ENCODE data around the gene KLHL21. TPM values are rescaled to one million over a fixed set of nuclear protein-coding genes. Genes with fewer than 3 reads are reported as not detected.

Gene KLHL21
- total RNA-seq, 5 donors from 2014 or later (not counting 1 experiment from before 2014, with no cell fraction given), result 21.9 to 72.3 (median 61.6) TPM

DNA sequence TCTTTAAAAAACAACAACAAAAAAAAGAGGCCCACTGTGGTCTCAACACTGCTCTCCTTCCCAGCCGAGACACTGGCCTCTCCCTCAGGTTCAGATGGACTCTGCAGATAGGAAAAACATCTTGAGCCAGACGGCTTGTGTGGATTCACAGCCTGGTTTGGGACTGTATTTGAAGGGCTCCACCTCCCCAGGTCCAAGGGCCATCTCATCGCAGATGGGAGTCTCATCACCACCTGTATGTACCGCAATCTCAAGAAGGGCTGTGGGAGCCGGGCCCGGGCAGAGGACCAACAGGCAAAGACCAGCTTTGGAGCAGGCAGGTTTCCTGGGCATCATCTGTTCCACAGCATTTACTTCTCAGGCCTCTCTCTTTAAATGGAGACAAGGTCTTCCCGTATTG, 12.6 kb downstream of the KLHL21 start:
- peaks cover 20 to 64% of the 10 kb centered on the region in 2 donors for H3K36me3 ChIP-seq (ENCODE audit: control insufficient read depth in 2 of 2, extremely low read depth in 1 of 2, insufficient read depth in 1 of 2, low read length in 1 of 2)
- DNase-seq (no peak), ATAC-seq (replicated peaks in 1 of 4) (no peak)
- no peak overlapping the region for H3K4me3 Mint-ChIP-seq
- peaks cover 0 to 50% of the 10 kb centered on the region in 2 experiments for H3K4me1 ChIP-seq (ENCODE audit: control insufficient read depth in 1 of 2, extremely low read depth in 1 of 2, insufficient read depth in 2 of 2, low read length in 2 of 2)
- H3K9me3 ChIP-seq, result no peaks in the 10 kb centered on the region
- H3K27me3 ChIP-seq (replicated peaks in 1 of 2; ENCODE audit: control insufficient read depth in 2 of 2, extremely low read depth in 1 of 2, insufficient read depth in 2 of 2, low read length in 1 of 2), result no peaks in the 10 kb centered on the region
- ChIA-PET CTCF (interaction anchor here in 1 of 2 donors (1.5 kb wide), 1 partner anchor 14 kb away, joined by 3 read pairs; no protein-coding TSS in a partner anchor), POLR2A (no interaction called here)
- H3K27ac ChIP-seq (ENCODE audit: low read length), result no peak overlapping the region
- H3K27ac Mint-ChIP-seq, result peak overlapping the region in 1 of 2 donors; percentile 52
- peaks cover 13% of the 10 kb centered on the region for H3K36me3 Mint-ChIP-seq
- no peaks in the 10 kb centered on the region for H3K27me3 Mint-ChIP-seq
- H3K4me3 ChIP-seq (ENCODE audit: control insufficient read depth in 1 of 2, extremely low read depth in 1 of 2, low read length in 1 of 2), result no peak overlapping the region
- WGBS (ENCODE audit: insufficient coverage), result 97% methylated on average over 7 of the region's 7 CpGs
- peaks cover 22 to 41% (median 39%) of the 10 kb centered on the region in 3 donors for H3K4me1 Mint-ChIP-seq
- no peaks in the 10 kb centered on the region for H3K9me3 Mint-ChIP-seq

DNA sequence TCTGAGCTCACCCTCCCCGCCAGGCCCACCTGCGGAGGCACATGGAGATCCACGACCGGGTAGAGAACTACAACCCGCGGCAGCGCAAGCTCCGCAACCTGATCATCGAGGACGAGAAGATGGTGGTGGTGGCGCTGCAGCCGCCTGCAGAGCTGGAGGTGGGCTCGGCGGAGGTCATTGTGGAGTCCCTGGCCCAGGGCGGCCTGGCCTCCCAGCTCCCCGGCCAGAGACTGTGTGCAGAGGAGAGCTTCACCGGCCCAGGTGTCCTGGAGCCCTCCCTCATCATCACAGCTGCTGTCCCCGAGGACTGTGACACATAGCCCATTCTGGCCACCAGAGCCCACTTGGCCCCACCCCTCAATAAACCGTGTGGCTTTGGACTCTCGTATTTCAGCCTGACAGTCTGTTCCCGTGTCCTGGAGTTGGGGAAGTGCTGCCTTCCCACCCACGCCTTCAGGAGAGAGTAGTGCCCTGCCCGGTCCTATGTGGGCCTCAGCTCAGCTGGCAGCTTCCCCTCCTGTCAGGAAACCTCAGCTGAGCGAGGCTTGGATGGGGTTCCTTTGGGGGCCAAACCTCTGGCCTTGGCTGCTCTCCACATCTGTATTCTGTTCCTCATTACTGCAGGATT, 13.7 kb downstream of the KLHL21 start:
- CTCF ChIA-PET, result interaction anchor here in 1 of 2 donors (0.6 to 1.5 kb wide), 2 partner anchors 15 to 38 kb away, joined by 3 read pairs; no protein-coding TSS in a partner anchor
- peaks cover 30 to 43% (median 42%) of the 10 kb centered on the region in 3 donors for H3K4me1 Mint-ChIP-seq
- H3K27me3 ChIP-seq (replicated peaks in 1 of 2; ENCODE audit: control insufficient read depth in 2 of 2, extremely low read depth in 1 of 2, insufficient read depth in 2 of 2, low read length in 1 of 2), result no peaks in the 10 kb centered on the region
- H3K36me3 Mint-ChIP-seq, result peaks cover 7% of the 10 kb centered on the region
- no peak overlapping the region for H3K4me3 ChIP-seq (ENCODE audit: control insufficient read depth in 1 of 2, extremely low read depth in 1 of 2, low read length in 1 of 2)
- POLR2A ChIA-PET, result no interaction called here
- DNase-seq, result no peak
- 92% methylated on average over 16 of the region's 24 CpGs for WGBS (ENCODE audit: insufficient coverage)
- H3K27me3 Mint-ChIP-seq, result no peaks in the 10 kb centered on the region
- H3K27ac ChIP-seq (ENCODE audit: low read length), result no peak overlapping the region
- H3K4me3 Mint-ChIP-seq, result no peak overlapping the region
- H3K9me3 Mint-ChIP-seq, result no peaks in the 10 kb centered on the region
- H3K36me3 ChIP-seq (ENCODE audit: control insufficient read depth in 2 of 2, extremely low read depth in 1 of 2, insufficient read depth in 1 of 2, low read length in 1 of 2), result peaks cover 20 to 54% of the 10 kb centered on the region in 2 donors
- no peak overlapping the region for H3K27ac Mint-ChIP-seq
- peaks cover 0 to 60% of the 10 kb centered on the region in 2 experiments for H3K4me1 ChIP-seq (ENCODE audit: control insufficient read depth in 1 of 2, extremely low read depth in 1 of 2, insufficient read depth in 2 of 2, low read length in 2 of 2)
- ATAC-seq (replicated peaks in 1 of 4), result no peak
- H3K9me3 ChIP-seq, result no peaks in the 10 kb centered on the region

DNA sequence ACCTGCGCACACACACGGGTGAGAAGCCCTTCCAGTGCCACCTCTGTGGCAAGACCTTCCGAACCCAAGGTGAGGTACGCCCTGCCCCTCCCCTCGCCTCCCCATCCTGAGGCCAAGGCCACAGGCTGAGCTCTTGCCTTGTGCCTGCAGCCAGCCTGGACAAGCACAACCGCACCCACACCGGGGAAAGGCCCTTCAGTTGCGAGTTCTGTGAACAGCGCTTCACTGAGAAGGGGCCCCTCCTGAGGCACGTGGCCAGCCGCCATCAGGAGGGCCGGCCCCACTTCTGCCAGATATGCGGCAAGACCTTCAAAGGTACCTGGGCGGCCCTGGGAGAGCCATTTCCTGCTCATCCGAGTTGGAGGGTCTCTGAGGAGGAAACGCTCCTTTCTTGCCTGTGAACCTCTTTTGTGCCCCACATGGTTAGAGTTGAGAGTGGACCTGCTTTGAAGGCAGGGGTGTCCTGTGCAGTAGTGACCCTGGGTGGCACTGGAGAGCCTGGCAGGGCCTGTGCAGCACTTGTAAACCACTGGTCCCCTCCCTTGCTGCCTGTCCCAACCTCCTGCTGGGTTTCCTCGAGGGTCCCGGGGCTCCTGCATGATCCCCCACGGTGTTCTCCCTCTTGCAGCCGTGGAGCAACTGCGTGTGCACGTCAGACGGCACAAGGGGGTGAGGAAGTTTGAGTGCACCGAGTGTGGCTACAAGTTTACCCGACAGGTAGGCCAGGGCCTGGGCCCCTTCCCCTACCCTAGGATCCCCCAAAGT, 14.4 kb downstream of the KLHL21 start:
- no peaks in the 10 kb centered on the region for H3K27me3 ChIP-seq (replicated peaks in 1 of 2; ENCODE audit: control insufficient read depth in 2 of 2, extremely low read depth in 1 of 2, insufficient read depth in 2 of 2, low read length in 1 of 2)
- 93% methylated on average over 18 of the region's 25 CpGs for WGBS (ENCODE audit: insufficient coverage)
- H3K4me3 Mint-ChIP-seq, result no peak overlapping the region
- H3K4me1 ChIP-seq (ENCODE audit: control insufficient read depth in 1 of 2, extremely low read depth in 1 of 2, insufficient read depth in 2 of 2, low read length in 2 of 2), result peaks cover 0 to 56% of the 10 kb centered on the region in 2 experiments
- peaks cover 5% of the 10 kb centered on the region for H3K36me3 Mint-ChIP-seq
- peak overlapping the region in 1 of 2 donors; percentile 39 for H3K27ac Mint-ChIP-seq
- H3K4me3 ChIP-seq (ENCODE audit: control insufficient read depth in 1 of 2, extremely low read depth in 1 of 2, low read length in 1 of 2), result no peak overlapping the region
- H3K27ac ChIP-seq (ENCODE audit: low read length), result no peak overlapping the region
- ChIA-PET POLR2A (no interaction called here), CTCF (interaction anchor here in 1 of 2 donors (1.5 kb wide), 1 partner anchor 16 kb away, joined by 3 read pairs; no protein-coding TSS in a partner anchor)
- no peak for ATAC-seq (replicated peaks in 1 of 4)
- peaks cover 30 to 40% (median 40%) of the 10 kb centered on the region in 3 donors for H3K4me1 Mint-ChIP-seq
- no peaks in the 10 kb centered on the region for H3K9me3 ChIP-seq
- H3K36me3 ChIP-seq (ENCODE audit: control insufficient read depth in 2 of 2, extremely low read depth in 1 of 2, insufficient read depth in 1 of 2, low read length in 1 of 2), result peaks cover 20 to 47% of the 10 kb centered on the region in 2 donors
- H3K27me3 Mint-ChIP-seq, result no peaks in the 10 kb centered on the region
- no peaks in the 10 kb centered on the region for H3K9me3 Mint-ChIP-seq
- DNase-seq, result no peak

DNA sequence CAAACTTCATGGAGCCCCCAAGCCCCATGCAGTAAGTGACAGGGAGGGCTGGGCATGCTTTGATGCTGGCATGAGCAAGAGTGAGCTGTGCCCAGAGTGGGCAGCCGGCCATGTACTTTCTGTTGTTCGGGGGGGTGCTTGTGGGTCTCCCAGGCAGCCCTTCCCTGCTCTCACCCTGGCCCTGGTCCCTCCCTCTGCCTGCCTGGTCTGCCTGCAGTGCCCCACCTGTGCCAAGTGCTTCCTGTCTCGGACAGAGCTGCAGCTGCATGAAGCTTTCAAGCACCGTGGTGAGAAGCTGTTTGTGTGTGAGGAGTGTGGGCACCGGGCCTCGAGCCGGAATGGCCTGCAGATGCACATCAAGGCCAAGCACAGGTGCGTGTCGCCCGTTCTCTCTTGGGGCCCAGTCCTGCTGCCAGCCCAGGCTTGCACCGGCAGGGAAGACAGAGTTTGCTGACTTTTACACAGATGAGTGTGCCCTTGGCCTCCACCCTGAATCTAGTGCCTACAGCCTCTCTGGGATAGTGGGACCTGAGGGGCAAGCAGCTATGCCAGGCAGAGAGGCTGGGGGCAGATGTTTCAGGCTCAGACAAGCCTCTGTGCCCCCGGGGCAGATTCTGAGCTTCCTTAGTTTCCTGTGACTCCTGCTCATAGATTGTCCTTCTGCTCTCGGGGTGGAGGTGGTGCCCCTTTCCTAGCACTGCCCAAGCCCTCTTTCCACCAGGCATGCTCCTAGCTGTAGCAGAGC, 15.2 kb downstream of the KLHL21 start:
- no peak overlapping the region for H3K4me3 ChIP-seq (ENCODE audit: control insufficient read depth in 1 of 2, extremely low read depth in 1 of 2, low read length in 1 of 2)
- no peak overlapping the region for H3K27ac ChIP-seq (ENCODE audit: low read length)
- no peaks in the 10 kb centered on the region for H3K9me3 Mint-ChIP-seq
- ChIA-PET POLR2A (no interaction called here), CTCF (no interaction called here)
- ATAC-seq (replicated peaks in 1 of 4) (no peak), DNase-seq (no peak)
- no peaks in the 10 kb centered on the region for H3K27me3 Mint-ChIP-seq
- H3K4me1 Mint-ChIP-seq, result peaks cover 33 to 42% (median 41%) of the 10 kb centered on the region in 3 donors
- peaks cover 5% of the 10 kb centered on the region for H3K36me3 Mint-ChIP-seq
- H3K27ac Mint-ChIP-seq, result peak overlapping the region; percentile 34 to 39
- H3K36me3 ChIP-seq (ENCODE audit: control insufficient read depth in 2 of 2, extremely low read depth in 1 of 2, insufficient read depth in 1 of 2, low read length in 1 of 2), result peaks cover 21 to 40% of the 10 kb centered on the region in 2 donors
- H3K4me3 Mint-ChIP-seq, result no peak overlapping the region
- no peaks in the 10 kb centered on the region for H3K27me3 ChIP-seq (replicated peaks in 1 of 2; ENCODE audit: control insufficient read depth in 2 of 2, extremely low read depth in 1 of 2, insufficient read depth in 2 of 2, low read length in 1 of 2)
- WGBS (ENCODE audit: insufficient coverage), result 40% methylated on average over 12 of the region's 13 CpGs
- H3K9me3 ChIP-seq, result no peaks in the 10 kb centered on the region
- H3K4me1 ChIP-seq (ENCODE audit: control insufficient read depth in 1 of 2, extremely low read depth in 1 of 2, insufficient read depth in 2 of 2, low read length in 2 of 2), result peaks cover 0 to 52% of the 10 kb centered on the region in 2 experiments

GRCh38 chr1:6586404-6586816, 16.3 kb downstream of the KLHL21 start:
- ChIA-PET CTCF (no interaction called here), POLR2A (no interaction called here)
- no peak overlapping the region for H3K27ac Mint-ChIP-seq
- H3K9me3 Mint-ChIP-seq, result no peaks in the 10 kb centered on the region
- peaks cover 41 to 44% (median 44%) of the 10 kb centered on the region in 3 donors for H3K4me1 Mint-ChIP-seq
- no peaks in the 10 kb centered on the region for H3K9me3 ChIP-seq
- ATAC-seq (replicated peaks in 1 of 4) (no peak), DNase-seq (no peak)
- peaks cover 0 to 52% of the 10 kb centered on the region in 2 experiments for H3K4me1 ChIP-seq (ENCODE audit: control insufficient read depth in 1 of 2, extremely low read depth in 1 of 2, insufficient read depth in 2 of 2, low read length in 2 of 2)
- H3K27me3 ChIP-seq (replicated peaks in 1 of 2; ENCODE audit: control insufficient read depth in 2 of 2, extremely low read depth in 1 of 2, insufficient read depth in 2 of 2, low read length in 1 of 2), result no peaks in the 10 kb centered on the region
- H3K27ac ChIP-seq (ENCODE audit: low read length), result no peak overlapping the region
- H3K4me3 Mint-ChIP-seq, result no peak overlapping the region
- peaks cover 5% of the 10 kb centered on the region for H3K36me3 Mint-ChIP-seq
- no peak overlapping the region for H3K4me3 ChIP-seq (ENCODE audit: control insufficient read depth in 1 of 2, extremely low read depth in 1 of 2, low read length in 1 of 2)
- 96% methylated on average over 11 of the region's 11 CpGs for WGBS (ENCODE audit: insufficient coverage)
- H3K36me3 ChIP-seq (ENCODE audit: control insufficient read depth in 2 of 2, extremely low read depth in 1 of 2, insufficient read depth in 1 of 2, low read length in 1 of 2), result peaks cover 22 to 34% of the 10 kb centered on the region in 2 donors
- no peaks in the 10 kb centered on the region for H3K27me3 Mint-ChIP-seq

GRCh38 chr1:6585841-6586240, 16.8 kb downstream of the KLHL21 start:
- Histone ChIP-seq H3K9me3 (no peaks in the 10 kb centered on the region), H3K4me3 (ENCODE audit: control insufficient read depth in 1 of 2, extremely low read depth in 1 of 2, low read length in 1 of 2) (no peak overlapping the region), H3K27ac (ENCODE audit: low read length) (no peak overlapping the region), H3K36me3 (ENCODE audit: control insufficient read depth in 2 of 2, extremely low read depth in 1 of 2, insufficient read depth in 1 of 2, low read length in 1 of 2) (peaks cover 22 to 33% of the 10 kb centered on the region in 2 donors), H3K4me1 (ENCODE audit: control insufficient read depth in 1 of 2, extremely low read depth in 1 of 2, insufficient read depth in 2 of 2, low read length in 2 of 2) (peaks cover 2 to 52% of the 10 kb centered on the region in 2 experiments), H3K27me3 (replicated peaks in 1 of 2; ENCODE audit: control insufficient read depth in 2 of 2, extremely low read depth in 1 of 2, insufficient read depth in 2 of 2, low read length in 1 of 2) (no peaks in the 10 kb centered on the region)
- Mint-ChIP-seq H3K27me3 (no peaks in the 10 kb centered on the region), H3K4me3 (no peak overlapping the region), H3K36me3 (peaks cover 5% of the 10 kb centered on the region), H3K9me3 (no peaks in the 10 kb centered on the region), H3K27ac (no peak overlapping the region), H3K4me1 (peaks cover 41 to 45% (median 43%) of the 10 kb centered on the region in 3 donors)
- ATAC-seq (replicated peaks in 1 of 4), result no peak
- ChIA-PET CTCF (no interaction called here), POLR2A (no interaction called here)
- 94% methylated on average over 6 of the region's 7 CpGs for WGBS (ENCODE audit: insufficient coverage)
- DNase-seq, result no peak
